ENCODE data around the gene KXD1. TPM values are rescaled to one million over a fixed set of nuclear protein-coding genes. Genes with fewer than 3 reads are reported as not detected.

Gene KXD1
- total and polyA plus RNA-seq, 4 donors = 51.3 to 117 (median 74.8) TPM

GRCh38 chr19:18616023-18616422, 58.4 kb downstream of the KXD1 start:
- H3K27me3 ChIP-seq (ENCODE audit: control insufficient read depth in 3 of 3, insufficient read depth in 3 of 3, low read length in 2 of 3) = peaks cover 0 to 33% (median 26%) of the 10 kb centered on the region in 3 donors
- 90 to 98% methylated on average over 3 of the region's 3 CpGs for WGBS, 2 donors

GRCh38 chr19:18617562-18617961, 59.9 kb downstream of the KXD1 start:
- Histone ChIP-seq H3K4me3 (no peak overlapping the region), H3K27ac (ENCODE audit: low read depth in 1 of 2, low read length in 1 of 2) (no peak overlapping the region), H3K4me1 (ENCODE audit: control insufficient read depth in 5 of 5, insufficient read depth in 5 of 5, low read length in 5 of 5) (peaks cover 0 to 9% (median 4%) of the 10 kb centered on the region in 5 donors), H3K9me3 (ENCODE audit: control insufficient read depth in 4 of 4, insufficient read depth in 3 of 4, low read length in 3 of 4) (peaks cover 0 to 2% (median 0%) of the 10 kb centered on the region in 4 donors), H3K36me3 (ENCODE audit: control insufficient read depth in 4 of 4, insufficient read depth in 4 of 4, low read length in 4 of 4) (no peaks in the 10 kb centered on the region), H3K9ac (ENCODE audit: insufficient read depth in 1 of 2, low read length in 2 of 2) (no peak overlapping the region), H3K27me3 (ENCODE audit: control insufficient read depth in 3 of 3, insufficient read depth in 3 of 3, low read length in 2 of 3) (peaks cover 0 to 21% (median 16%) of the 10 kb centered on the region in 3 donors)
- TF ChIP-seq, protein P1, sequence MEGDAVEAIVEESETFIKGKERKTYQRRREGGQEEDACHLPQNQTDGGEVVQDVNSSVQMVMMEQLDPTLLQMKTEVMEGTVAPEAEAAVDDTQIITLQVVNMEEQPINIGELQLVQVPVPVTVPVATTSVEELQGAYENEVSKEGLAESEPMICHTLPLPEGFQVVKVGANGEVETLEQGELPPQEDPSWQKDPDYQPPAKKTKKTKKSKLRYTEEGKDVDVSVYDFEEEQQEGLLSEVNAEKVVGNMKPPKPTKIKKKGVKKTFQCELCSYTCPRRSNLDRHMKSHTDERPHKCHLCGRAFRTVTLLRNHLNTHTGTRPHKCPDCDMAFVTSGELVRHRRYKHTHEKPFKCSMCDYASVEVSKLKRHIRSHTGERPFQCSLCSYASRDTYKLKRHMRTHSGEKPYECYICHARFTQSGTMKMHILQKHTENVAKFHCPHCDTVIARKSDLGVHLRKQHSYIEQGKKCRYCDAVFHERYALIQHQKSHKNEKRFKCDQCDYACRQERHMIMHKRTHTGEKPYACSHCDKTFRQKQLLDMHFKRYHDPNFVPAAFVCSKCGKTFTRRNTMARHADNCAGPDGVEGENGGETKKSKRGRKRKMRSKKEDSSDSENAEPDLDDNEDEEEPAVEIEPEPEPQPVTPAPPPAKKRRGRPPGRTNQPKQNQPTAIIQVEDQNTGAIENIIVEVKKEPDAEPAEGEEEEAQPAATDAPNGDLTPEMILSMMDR (IDR thresholded peaks at IDR 0.05; ENCODE audit: control extremely low read depth, extremely low read depth) = no peak
- DNase-seq (no peak), ATAC-seq (ENCODE audit: insufficient read depth, low FRiP score) (no peak)

More at GRCh38 chr19:18616023-18616422, 58.4 kb downstream of the KXD1 start:
- Histone ChIP-seq H3K4me1 (ENCODE audit: control insufficient read depth in 5 of 5, insufficient read depth in 5 of 5, low read length in 5 of 5) (peaks cover 0 to 14% (median 13%) of the 10 kb centered on the region in 5 donors), H3K9me3 (ENCODE audit: control insufficient read depth in 4 of 4, insufficient read depth in 3 of 4, low read length in 3 of 4) (peaks cover 0 to 2% (median 0%) of the 10 kb centered on the region in 4 donors), H3K36me3 (ENCODE audit: control insufficient read depth in 4 of 4, insufficient read depth in 4 of 4, low read length in 4 of 4) (no peaks in the 10 kb centered on the region), H3K4me3 (no peak overlapping the region), H3K27ac (ENCODE audit: low read depth in 1 of 2, low read length in 1 of 2) (no peak overlapping the region), H3K9ac (ENCODE audit: insufficient read depth in 1 of 2, low read length in 2 of 2) (no peak overlapping the region)
- ATAC-seq (ENCODE audit: insufficient read depth, low FRiP score) (no peak), DNase-seq (no peak)
- TF ChIP-seq, protein P1 (IDR thresholded peaks at IDR 0.05; ENCODE audit: control extremely low read depth, extremely low read depth) = no peak

- Histone ChIP-seq H3K4me3 (no peak overlapping the region), H3K27ac (ENCODE audit: low read depth in 1 of 2, low read length in 1 of 2) (no peak overlapping the region), H3K4me1 (ENCODE audit: control insufficient read depth in 5 of 5, insufficient read depth in 5 of 5, low read length in 5 of 5) (peaks cover 0 to 2% (median 0%) of the 10 kb centered on the region in 5 donors), H3K36me3 (ENCODE audit: control insufficient read depth in 4 of 4, insufficient read depth in 4 of 4, low read length in 4 of 4) (no peaks in the 10 kb centered on the region), H3K27me3 (ENCODE audit: control insufficient read depth in 3 of 3, insufficient read depth in 3 of 3, low read length in 2 of 3) (peaks cover 0 to 17% (median 15%) of the 10 kb centered on the region in 3 donors), H3K9me3 (ENCODE audit: control insufficient read depth in 4 of 4, insufficient read depth in 3 of 4, low read length in 3 of 4) (peaks cover 0 to 2% (median 0%) of the 10 kb centered on the region in 4 donors), H3K9ac (ENCODE audit: insufficient read depth in 1 of 2, low read length in 2 of 2) (no peak overlapping the region)
- 94 to 96% methylated on average over 13 of the region's 13 CpGs for WGBS, 2 donors
- no peak for ATAC-seq (ENCODE audit: insufficient read depth, low FRiP score)
- TF ChIP-seq, protein P1 (IDR thresholded peaks at IDR 0.05; ENCODE audit: control extremely low read depth, extremely low read depth) = no peak
- DNase-seq = no peak
These were observed 60.6 kb downstream of the KXD1 start for GRCh38 chr19:18618236-18618635.

Other genes with a start within 250 kb of the KXD1 start
- gene LSM4, start 234.8 kb upstream of the KXD1 start, total RNA-seq = 100 to 1,000 TPM in 1 of 2 donors, 10 to 100 TPM in 1; 67.7 to 114 TPM
- gene LSM4, start 234.8 kb upstream of the KXD1 start, polyA plus RNA-seq = 100 to 1,000 TPM; 114 to 217 TPM
- gene PGPEP1, start 217.3 kb upstream of the KXD1 start, total RNA-seq = 10 to 100 TPM; 14.0 to 41.6 TPM
- 10 to 100 TPM; 13.0 to 15.9 TPM for gene PGPEP1, start 217.3 kb upstream of the KXD1 start, polyA plus RNA-seq
- gene GDF15, start 171.7 kb upstream of the KXD1 start, total RNA-seq = 10 to 100 TPM; 49.7 to 64.0 TPM
- 100 to 1,000 TPM in 1 of 2 donors, 10 to 100 TPM in 1; 45.4 to 119 TPM for gene GDF15, start 171.7 kb upstream of the KXD1 start, polyA plus RNA-seq
- gene LRRC25, start 160.2 kb upstream of the KXD1 start, total RNA-seq = 10 to 100 TPM in 1 of 2 donors, 1 to 10 TPM in 1; 8.5 to 38.0 TPM
- gene LRRC25, start 160.2 kb upstream of the KXD1 start, polyA plus RNA-seq = 100 to 1,000 TPM in 1 of 2 donors, 10 to 100 TPM in 1; 16.1 to 119 TPM
- gene SSBP4, start 138.5 kb upstream of the KXD1 start, total RNA-seq = 10 to 100 TPM; 31.7 to 95.3 TPM
- gene SSBP4, start 138.5 kb upstream of the KXD1 start, polyA plus RNA-seq = 10 to 100 TPM; 60.3 to 84.4 TPM
- gene ISYNA1, start 119.7 kb upstream of the KXD1 start, total RNA-seq = 10 to 100 TPM; 24.9 to 56.7 TPM
- gene ISYNA1, start 119.7 kb upstream of the KXD1 start, polyA plus RNA-seq = 10 to 100 TPM; 14.7 to 25.1 TPM
- 10 to 100 TPM; 17.5 to 23.8 TPM for gene ELL, start 35.8 kb upstream of the KXD1 start, total RNA-seq
- gene ELL, start 35.8 kb upstream of the KXD1 start, polyA plus RNA-seq = 10 to 100 TPM in 1 of 2 donors, 1 to 10 TPM in 1; 9.3 to 26.8 TPM
- 100 to 1,000 TPM; 168 to 225 TPM for gene FKBP8, start 14.3 kb upstream of the KXD1 start, total RNA-seq
- gene FKBP8, start 14.3 kb upstream of the KXD1 start, polyA plus RNA-seq = 100 to 1,000 TPM; 235 to 357 TPM
- gene UBA52, start 14.0 kb downstream of the KXD1 start, total RNA-seq = 100 to 1,000 TPM; 689 to 926 TPM
- 1,000 to 10,000 TPM; 1,135 to 1,266 TPM for gene UBA52, start 14.0 kb downstream of the KXD1 start, polyA plus RNA-seq
- 100 to 1,000 TPM in 1 of 2 donors, 10 to 100 TPM in 1; 51.4 to 114 TPM for gene REX1BD, start 30.9 kb downstream of the KXD1 start, total RNA-seq
- 10 to 100 TPM; 73.4 to 92.5 TPM for gene REX1BD, start 30.9 kb downstream of the KXD1 start, polyA plus RNA-seq
- 10 to 100 TPM; 13.3 to 36.9 TPM for gene CRLF1, start 48.9 kb downstream of the KXD1 start, total RNA-seq
- 10 to 100 TPM; 12.8 to 48.2 TPM for gene CRLF1, start 48.9 kb downstream of the KXD1 start, polyA plus RNA-seq
- 1 to 10 TPM; 1.7 to 2.8 TPM for gene TMEM59L, start 55.0 kb downstream of the KXD1 start, total RNA-seq
- 1 to 10 TPM in 1 of 2 donors, under 1 TPM in 1; 0.49 to 1.1 TPM for gene TMEM59L, start 55.0 kb downstream of the KXD1 start, polyA plus RNA-seq
- 10 to 100 TPM; 11.0 to 18.0 TPM for gene KLHL26, start 79.2 kb downstream of the KXD1 start, total RNA-seq
- 1 to 10 TPM; 4.1 to 5.9 TPM for gene KLHL26, start 79.2 kb downstream of the KXD1 start, polyA plus RNA-seq
- 10 to 100 TPM in 1 of 2 donors, 1 to 10 TPM in 1; 4.2 to 16.0 TPM for gene CRTC1, start 125.8 kb downstream of the KXD1 start, total RNA-seq
- gene CRTC1, start 125.8 kb downstream of the KXD1 start, polyA plus RNA-seq = 1 to 10 TPM; 5.8 to 8.7 TPM
- 1 to 10 TPM in 1 of 2 donors, not detected in 1; 3.5 TPM for gene COMP, start 233.4 kb downstream of the KXD1 start, total RNA-seq
- gene COMP, start 233.4 kb downstream of the KXD1 start, polyA plus RNA-seq = 1 to 10 TPM; 1.7 to 2.4 TPM